HUDEP-2 (cell line): Measurements from ENCODE around the gene ZMYND10.

Experiments
- DNase-seq, 76 experiments: peaks; one replicate each; lab custom pipeline; 2025; ENCODE audit not compliant: unreplicated experiment in 76 of 76; lab: John Stamatoyannopoulos, UW

The ZMYND10 gene

GRCh38 chr3:50294089-50294488 lies 51.4 kb downstream of the ZMYND10 start:
- DNase-seq: no peak

- DNase-seq: no peak
These were observed 52.3 kb downstream of the ZMYND10 start for GRCh38 chr3:50293079-50293801.

DNA sequence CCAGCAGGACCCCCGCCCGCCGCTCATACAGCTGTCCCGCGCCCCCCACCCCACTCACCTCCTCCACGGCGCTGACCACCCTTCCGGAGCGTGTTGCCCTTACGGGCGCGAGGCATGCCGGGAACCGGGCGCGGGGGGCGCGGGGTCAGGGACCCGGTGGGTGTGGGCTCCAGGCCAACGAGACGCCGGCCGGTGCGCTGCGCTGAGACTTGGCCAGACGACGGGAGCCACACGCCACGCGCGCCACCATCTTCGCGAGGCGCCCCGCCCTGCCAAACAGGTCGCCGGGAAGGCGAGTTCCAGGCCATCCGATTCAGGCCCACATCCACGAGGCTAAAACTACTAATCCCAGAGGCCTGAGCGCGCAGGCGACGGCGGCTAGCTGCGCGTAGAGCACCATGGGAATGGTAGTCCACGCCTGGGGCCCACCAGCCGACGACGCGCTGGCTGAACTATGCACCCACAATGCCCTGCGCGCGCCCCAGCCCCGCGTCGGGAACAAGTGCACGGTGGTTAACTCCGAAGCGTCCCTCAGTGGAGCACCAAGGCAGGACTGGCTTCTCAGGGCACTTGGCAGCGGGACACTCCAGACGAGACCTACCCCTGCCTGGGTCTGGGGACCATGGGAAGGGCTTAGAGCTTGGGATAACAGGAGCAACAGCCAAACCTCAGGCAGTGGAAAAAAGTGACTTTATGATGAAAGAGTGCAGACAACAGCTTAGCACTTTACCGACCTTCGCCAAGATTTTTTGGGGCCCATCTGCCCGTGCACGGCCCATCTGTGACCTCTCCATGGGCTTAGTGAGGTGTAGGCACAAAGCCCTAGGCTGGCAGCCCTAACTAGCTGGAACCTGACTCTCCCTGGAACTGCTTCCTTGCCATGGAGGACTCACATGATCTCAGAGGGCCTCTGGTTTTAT lies 53.1 kb downstream of the ZMYND10 start, which contains the start of gene IFRD2:
IFRD2 (minus strand) TSS at position 271 of the 920 bp plus-strand sequence; CDS start at position 116, 155 bp downstream.
- DNase-seq: peak in 75 of 76 experiments; percentile 61 to 97 (median 94)
